Osteoblast (primary cell): Measurements from ENCODE around the gene TUBG1. TPM values are rescaled to one million over a fixed set of nuclear protein-coding genes. Genes with fewer than 3 reads are reported as not detected.
"Not testable (repeated sequence)": the region's sequence is repeated elsewhere in the genome, so short reads cannot be mapped to it uniquely, and the experiment has no call there.

Experiments
- DNase-seq: peaks from one replicate; pipeline ENCODE4 v3.0.0; 2011; ENCODE audit warnings: low spot score, mixed read lengths; ENCODE audit not compliant: insufficient read length; ENCODE audit errors: missing footprints
- H2AFZ ChIP-seq: 2 replicates; pipeline ENCODE4 v1.6.0; 2011; ENCODE audit warnings: mild to moderate bottlenecking, low read length
- H3K27ac ChIP-seq: 2 replicates; pipeline ENCODE4 v1.5.1; 2011; ENCODE audit warnings: mild to moderate bottlenecking, low read depth, low read length, moderate library complexity
- H3K27me3 ChIP-seq: 2 replicates; pipeline ENCODE4 v1.6.0; 2012; ENCODE audit warnings: mild to moderate bottlenecking, control low read depth, inconsistent platforms, low read length, moderate library complexity; ENCODE audit not compliant: insufficient read depth
- H3K36me3 ChIP-seq: 2 replicates; pipeline ENCODE4 v1.5.1; 2011; ENCODE audit warnings: mild to moderate bottlenecking, low read length, control low read depth, moderate library complexity; ENCODE audit not compliant: insufficient read depth
- H3K4me1 ChIP-seq: 2 replicates; pipeline ENCODE4 v1.5.1; 2011; ENCODE audit warnings: mild to moderate bottlenecking, low read length, control low read depth, moderate library complexity; ENCODE audit not compliant: insufficient read depth
- H3K4me2 ChIP-seq: 2 replicates; pipeline ENCODE4 v1.6.0; 2011; ENCODE audit warnings: mild to moderate bottlenecking, low read length; ENCODE audit not compliant: insufficient read depth
- H3K4me3 ChIP-seq: fragments of 200-600 bp; sonication (generic); 3 replicates; pipeline ENCODE4 v1.5.1; 2012; ENCODE audit warnings: mild to moderate bottlenecking, low read length, inconsistent platforms; ENCODE audit not compliant: insufficient read depth
- H3K79me2 ChIP-seq: 2 replicates; pipeline ENCODE4 v1.6.0; 2012; ENCODE audit warnings: mild to moderate bottlenecking, low read length, control low read depth, inconsistent platforms; ENCODE audit not compliant: insufficient read depth
- H3K9me3 ChIP-seq: 2 replicates; pipeline ENCODE4 v1.5.1; 2011; ENCODE audit warnings: low read depth, low read length, control low read depth
- H4K20me1 ChIP-seq: 2 replicates; pipeline ENCODE4 v1.6.0; 2012; ENCODE audit warnings: mild to moderate bottlenecking, low read length, control low read depth; ENCODE audit not compliant: insufficient read depth
- CTCF ChIP-seq: IDR thresholded peaks from 2 replicates; pipeline ENCODE4 v1.5.1; 2011; ENCODE audit warnings: mild to moderate bottlenecking, low read depth, low read length, moderate library complexity; ENCODE audit errors: extremely low read depth
- total RNA-seq: library from RNA; depleted of rRNA; stranded (reverse); fragments of >200 nt; gene quantifications from 2 replicates; pipeline ENCODE4 v1.2.3, GENCODE V29; 2012

The TUBG1 gene
- total RNA-seq, 1 donor: 20.3 TPM

GRCh38 chr17:42603318-42603717 is 6.2 kb upstream of the TUBG1 start:
- H2AFZ ChIP-seq: no peak overlapping the region
- no peaks in the 10 kb centered on the region for H3K27me3 ChIP-seq
- H3K27ac ChIP-seq: no peak overlapping the region
- H3K4me3 ChIP-seq: no peak overlapping the region
- peaks cover 39% of the 10 kb centered on the region for H4K20me1 ChIP-seq
- no peak for TF ChIP-seq CTCF
- no peak overlapping the region for H3K4me2 ChIP-seq
- H3K36me3 ChIP-seq: no peaks in the 10 kb centered on the region
- H3K79me2 ChIP-seq: peaks cover 89% of the 10 kb centered on the region
- no peaks in the 10 kb centered on the region for H3K9me3 ChIP-seq
- DNase-seq: no peak
- peaks cover 15% of the 10 kb centered on the region for H3K4me1 ChIP-seq

- H3K4me1 ChIP-seq: peaks cover 18% of the 10 kb centered on the region
- TF ChIP-seq CTCF: no peak
- peak overlapping the region; percentile 92 for H3K4me2 ChIP-seq
- DNase-seq: peak; percentile 53
- peak overlapping the region; percentile 94 for H3K4me3 ChIP-seq
- H3K27me3 ChIP-seq: no peaks in the 10 kb centered on the region
- no peak overlapping the region for H2AFZ ChIP-seq
- peaks cover 12% of the 10 kb centered on the region for H3K36me3 ChIP-seq
- no peak overlapping the region for H3K27ac ChIP-seq
- H3K79me2 ChIP-seq: peaks cover 67% of the 10 kb centered on the region
- H3K9me3 ChIP-seq: no peaks in the 10 kb centered on the region
- peaks cover 24% of the 10 kb centered on the region for H4K20me1 ChIP-seq
These were observed 1.7 kb upstream of the TUBG1 start for GRCh38 chr17:42607769-42608168.

- Histone ChIP-seq H3K9me3 (no peaks in the 10 kb centered on the region), H3K27ac (peak overlapping the region; percentile 82), H3K27me3 (no peaks in the 10 kb centered on the region), H3K4me1 (peaks cover 18% of the 10 kb centered on the region), H4K20me1 (peaks cover 16% of the 10 kb centered on the region), H3K4me3 (peak overlapping the region; percentile 94), H2AFZ (peak overlapping the region; percentile 81), H3K4me2 (peak overlapping the region; percentile 92), H3K36me3 (peaks cover 20% of the 10 kb centered on the region), H3K79me2 (peaks cover 59% of the 10 kb centered on the region)
- DNase-seq: peak; percentile 43
- TF ChIP-seq CTCF: no peak
These were observed 940 bp upstream of the TUBG1 start for GRCh38 chr17:42608305-42609181.

GRCh38 chr17:42609814-42610801 is 625 bp downstream of the TUBG1 start:
- H4K20me1 ChIP-seq: peaks cover 16% of the 10 kb centered on the region
- peaks cover 33% of the 10 kb centered on the region for H3K36me3 ChIP-seq
- H3K9me3 ChIP-seq, H3K27me3 ChIP-seq: not testable (repeated sequence)
- H3K79me2 ChIP-seq: peaks cover 47% of the 10 kb centered on the region
- peak overlapping the region; percentile 89 for H2AFZ ChIP-seq
- peak overlapping the region; percentile 79 for H3K27ac ChIP-seq
- peak overlapping the region; percentile 87 for H3K4me2 ChIP-seq
- peak overlapping the region; percentile 94 for H3K4me3 ChIP-seq
- peaks cover 18% of the 10 kb centered on the region for H3K4me1 ChIP-seq
- peak; percentile 94 for DNase-seq
